Liver (tissue), 9 donors: ENCODE measurements around the gene ALDOA. TPM values are rescaled to one million over a fixed set of nuclear protein-coding genes. Genes with fewer than 3 reads are reported as not detected.

Experiments
- DNase-seq: peaks from one replicate; pipeline ENCODE4 v3.0.0-alpha.2; 2017; ENCODE audit warnings: low spot score
- H3K27ac ChIP-seq, 2 donors: one replicate each; pipeline ENCODE4 v1.7.0; 2013; ENCODE audit warnings: inconsistent platforms in 2 of 2, low read length in 2 of 2, control low read depth in 1 of 2, low read depth in 1 of 2, mild to moderate bottlenecking in 1 of 2
- H3K27me3 ChIP-seq, 4 donors: one replicate each; pipeline versions ENCODE4 v1.6.1 to v1.7.0; 2013; ENCODE audit warnings: low read length in 3 of 4, inconsistent platforms in 1 of 4, mild to moderate bottlenecking in 1 of 4, moderate library complexity in 1 of 4; ENCODE audit not compliant: control insufficient read depth in 4 of 4, insufficient read depth in 4 of 4
- H3K36me3 ChIP-seq, 4 donors: one replicate each; pipeline versions ENCODE4 v1.6.1 to v1.7.0; 2013; ENCODE audit warnings: low read length in 3 of 4, mild to moderate bottlenecking in 3 of 4, low read depth in 1 of 4, moderate library complexity in 1 of 4; ENCODE audit not compliant: control insufficient read depth in 4 of 4, insufficient read depth in 3 of 4
- H3K4me1 ChIP-seq, 4 donors: one replicate each; pipeline versions ENCODE4 v1.6.1 to v1.7.0; 2013; ENCODE audit warnings: low read length in 3 of 4, mild to moderate bottlenecking in 3 of 4, moderate library complexity in 1 of 4; ENCODE audit not compliant: control insufficient read depth in 4 of 4, insufficient read depth in 4 of 4
- H3K4me3 ChIP-seq, 3 donors: one replicate each; pipeline versions ENCODE4 v1.6.1 to v1.7.0; 2013; ENCODE audit warnings: low read length in 3 of 3, control low read depth in 1 of 3, low read depth in 1 of 3, mild to moderate bottlenecking in 1 of 3
- H3K9ac ChIP-seq, 2 donors: one replicate each; pipeline ENCODE4 v1.7.0; 2013; ENCODE audit warnings: low read length in 2 of 2, mild to moderate bottlenecking in 2 of 2, moderate library complexity in 2 of 2, control low read depth in 1 of 2, low read depth in 1 of 2
- H3K9me3 ChIP-seq, 4 donors: one replicate each; pipeline versions ENCODE4 v1.6.1 to v1.7.0; 2013; ENCODE audit warnings: low read length in 3 of 4; ENCODE audit not compliant: control insufficient read depth in 4 of 4
- EGR1 ChIP-seq, 2 donors: IDR thresholded peaks; 2 replicates each; pipeline ENCODE4 v1.6.1; 2016 to 2018; ENCODE audit warnings: antibody characterized with exemption in 2 of 2, low read depth in 2 of 2
- FOXA1 ChIP-seq: IDR thresholded peaks from 2 replicates; pipeline ENCODE4 v1.6.1; 2016; ENCODE audit warnings: antibody characterized with exemption
- FOXA2 ChIP-seq: IDR thresholded peaks from 2 replicates; pipeline ENCODE4 v1.6.1; 2016; ENCODE audit warnings: antibody characterized with exemption
- GABPA ChIP-seq, 2 donors: IDR thresholded peaks in 1 of 2; conservative IDR thresholded peaks in 1 of 2; 2 replicates each; pipeline ENCODE4 v1.6.1; 2016; ENCODE audit warnings: antibody characterized with exemption in 2 of 2, mild to moderate bottlenecking in 1 of 2, moderate library complexity in 1 of 2
- HNF4A ChIP-seq, 2 donors: conservative IDR thresholded peaks; 2 replicates each; pipeline ENCODE4 v1.6.1; 2016; ENCODE audit warnings: antibody characterized with exemption in 2 of 2, mild to moderate bottlenecking in 2 of 2
- HNF4G ChIP-seq: IDR thresholded peaks from 2 replicates; pipeline ENCODE4 v1.6.1; 2016; ENCODE audit warnings: antibody characterized with exemption
- JUND ChIP-seq, 2 donors: IDR thresholded peaks; 2 replicates each; pipeline ENCODE4 v1.6.1; 2016; ENCODE audit warnings: antibody characterized with exemption in 2 of 2
- NR2F2 ChIP-seq: IDR thresholded peaks from 2 replicates; pipeline ENCODE4 v1.6.1; 2016; ENCODE audit warnings: antibody characterized with exemption
- RAD21 ChIP-seq, 2 donors: IDR thresholded peaks; 2 replicates each; pipeline ENCODE4 v1.6.1; 2016; ENCODE audit warnings: antibody characterized with exemption in 2 of 2, mild to moderate bottlenecking in 2 of 2
- RXRA ChIP-seq, 2 donors: IDR thresholded peaks; 2 replicates each; pipeline ENCODE4 v1.6.1; 2017 to 2018; ENCODE audit warnings: antibody characterized with exemption in 2 of 2, mild to moderate bottlenecking in 1 of 2
- SP1 ChIP-seq: IDR thresholded peaks from 2 replicates; pipeline ENCODE4 v1.6.1; 2018; ENCODE audit warnings: antibody characterized with exemption, mild to moderate bottlenecking
- TAF1 ChIP-seq: conservative IDR thresholded peaks from 2 replicates; pipeline ENCODE4 v1.6.1; 2016; ENCODE audit warnings: antibody characterized with exemption, mild to moderate bottlenecking
- YY1 ChIP-seq: IDR thresholded peaks from 2 replicates; pipeline ENCODE4 v1.6.1; 2016; ENCODE audit warnings: antibody characterized with exemption, mild to moderate bottlenecking
- WGBS: extraction: QIAGEN DNeasy Blood & Tissue Kit; methylation state at CpG from one replicate; pipeline ENCODE4 v1.1.7; 2013; 5-methylcytosine and 5-hydroxymethylcytosine counted together
- polyA plus RNA-seq, 2 donors: library from polyadenylated mRNA; stranded (reverse) in 1 of 2; unstranded in 1 of 2; fragments of 200-250 nt in 1 of 2; fragments of >200 nt in 1 of 2; fragmentation: Nextera tagmentation in 1 of 2; extraction: Ambion mirVana in 1 of 2; gene quantifications; one replicate each; pipeline versions ENCODE4 v1.2.1 to v1.2.3, GENCODE V29; 2013 to 2015
- total RNA-seq, 2 donors: library from RNA; depleted of rRNA; stranded (reverse); fragments of >200 nt; gene quantifications; one replicate each; pipeline ENCODE4 v1.2.3, GENCODE V29; 2014
- TF ChIP-seq, protein P1 (sequence below): IDR thresholded peaks from 2 replicates; pipeline ENCODE4 v1.6.1; 2016; ENCODE audit warnings: antibody characterized with exemption
- TF ChIP-seq, protein P2 (sequence below): fragments of 150-350 bp; IDR thresholded peaks from 2 replicates; pipeline ENCODE4 v1.5.1; 2017; ENCODE audit warnings: improper control_type of control experiment, low read depth, low read length; ENCODE audit not compliant: missing input control
- TF ChIP-seq, protein P3 (sequence below): IDR thresholded peaks from 2 replicates; pipeline ENCODE4 v1.6.1; 2016; ENCODE audit warnings: antibody characterized with exemption
- TF ChIP-seq, protein P4 (sequence below): IDR thresholded peaks from 2 replicates; pipeline ENCODE4 v1.6.1; 2016; ENCODE audit warnings: antibody characterized with exemption
- TF ChIP-seq, protein P5 (sequence below): IDR thresholded peaks from 2 replicates; pipeline ENCODE4 v1.6.1; 2016; ENCODE audit warnings: antibody characterized with exemption, mild to moderate bottlenecking
- donor health status: healthy.
- donor health status: healthy.
- donor health status: healthy.
- donor health status: healthy.
- donor health status: healthy.

The ALDOA gene
- total and polyA plus RNA-seq, 4 donors = 96.8 to 251 (median 121) TPM

DNA sequence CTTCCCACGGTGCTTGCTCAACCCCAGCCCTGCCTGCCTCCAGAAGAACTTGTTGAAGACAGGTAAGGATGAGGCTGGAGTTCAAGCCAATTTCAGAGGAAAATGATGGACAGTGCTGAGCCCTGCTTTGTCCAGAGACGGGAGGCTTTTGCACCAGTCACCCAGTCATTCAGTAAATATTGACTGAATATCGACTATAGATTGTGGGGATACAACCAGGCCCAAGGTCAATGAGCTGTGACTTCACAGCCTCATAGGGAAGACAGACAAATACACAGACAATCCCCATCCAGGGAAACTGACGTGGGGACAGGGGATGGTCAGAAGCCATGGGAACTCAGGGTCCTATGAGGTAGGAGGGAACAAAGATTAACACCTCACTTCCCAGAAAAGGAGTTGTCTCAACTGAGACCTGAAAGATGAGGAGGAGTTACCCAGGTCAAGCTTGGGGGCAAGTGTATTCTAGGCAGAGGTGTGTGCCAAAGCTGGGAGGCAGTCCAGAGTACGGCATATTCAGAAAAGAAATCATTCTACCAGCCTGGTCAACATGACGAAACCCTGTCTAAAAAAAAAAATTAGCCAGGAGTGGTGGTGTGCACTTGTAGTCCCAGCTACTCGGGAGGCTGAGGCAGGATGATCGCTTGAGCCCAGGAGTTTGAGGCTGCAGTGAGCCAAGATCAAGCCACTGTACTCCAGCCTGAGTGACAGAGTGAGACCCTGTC lies 48.8 kb upstream of the ALDOA start:
- WGBS = 52% methylated on average over 8 of the region's 8 CpGs

More for the DNA sequence above, 48.8 kb upstream of the ALDOA start:
- no peaks in the 10 kb centered on the region for H3K9me3 ChIP-seq
- H3K9ac ChIP-seq = no peak overlapping the region
- no peak overlapping the region for H3K4me3 ChIP-seq
- H3K27me3 ChIP-seq = peaks cover 0 to 4% (median under 1%) of the 10 kb centered on the region in 4 donors
- H3K36me3 ChIP-seq = no peaks in the 10 kb centered on the region
- peaks cover under 1 to 7% (median 4%) of the 10 kb centered on the region in 4 donors for H3K4me1 ChIP-seq
- no peak for DNase-seq
- TF ChIP-seq, protein P1, sequence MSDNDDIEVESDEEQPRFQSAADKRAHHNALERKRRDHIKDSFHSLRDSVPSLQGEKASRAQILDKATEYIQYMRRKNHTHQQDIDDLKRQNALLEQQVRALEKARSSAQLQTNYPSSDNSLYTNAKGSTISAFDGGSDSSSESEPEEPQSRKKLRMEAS = no peak
- TF ChIP-seq FOXA2 (no peak), RXRA (IDR thresholded peaks at IDR 0.05) (no peak), RAD21 (IDR thresholded peaks at IDR 0.05) (no peak), SP1 (no peak), JUND (IDR thresholded peaks at IDR 0.05) (no peak), TAF1 (no peak), HNF4A (conservative IDR thresholded peaks at IDR 0.05) (no peak), EGR1 (IDR thresholded peaks at IDR 0.05; ENCODE audit: low read depth in 2 of 2) (no peak), HNF4G (no peak), NR2F2 (no peak), FOXA1 (no peak), GABPA (IDR thresholded peaks at IDR 0.05 in 1 of 2, conservative IDR thresholded peaks at IDR 0.05 in 1 of 2) (no peak), YY1 (no peak)
- TF ChIP-seq, protein P2, sequence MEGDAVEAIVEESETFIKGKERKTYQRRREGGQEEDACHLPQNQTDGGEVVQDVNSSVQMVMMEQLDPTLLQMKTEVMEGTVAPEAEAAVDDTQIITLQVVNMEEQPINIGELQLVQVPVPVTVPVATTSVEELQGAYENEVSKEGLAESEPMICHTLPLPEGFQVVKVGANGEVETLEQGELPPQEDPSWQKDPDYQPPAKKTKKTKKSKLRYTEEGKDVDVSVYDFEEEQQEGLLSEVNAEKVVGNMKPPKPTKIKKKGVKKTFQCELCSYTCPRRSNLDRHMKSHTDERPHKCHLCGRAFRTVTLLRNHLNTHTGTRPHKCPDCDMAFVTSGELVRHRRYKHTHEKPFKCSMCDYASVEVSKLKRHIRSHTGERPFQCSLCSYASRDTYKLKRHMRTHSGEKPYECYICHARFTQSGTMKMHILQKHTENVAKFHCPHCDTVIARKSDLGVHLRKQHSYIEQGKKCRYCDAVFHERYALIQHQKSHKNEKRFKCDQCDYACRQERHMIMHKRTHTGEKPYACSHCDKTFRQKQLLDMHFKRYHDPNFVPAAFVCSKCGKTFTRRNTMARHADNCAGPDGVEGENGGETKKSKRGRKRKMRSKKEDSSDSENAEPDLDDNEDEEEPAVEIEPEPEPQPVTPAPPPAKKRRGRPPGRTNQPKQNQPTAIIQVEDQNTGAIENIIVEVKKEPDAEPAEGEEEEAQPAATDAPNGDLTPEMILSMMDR = no peak
- TF ChIP-seq, protein P3, sequence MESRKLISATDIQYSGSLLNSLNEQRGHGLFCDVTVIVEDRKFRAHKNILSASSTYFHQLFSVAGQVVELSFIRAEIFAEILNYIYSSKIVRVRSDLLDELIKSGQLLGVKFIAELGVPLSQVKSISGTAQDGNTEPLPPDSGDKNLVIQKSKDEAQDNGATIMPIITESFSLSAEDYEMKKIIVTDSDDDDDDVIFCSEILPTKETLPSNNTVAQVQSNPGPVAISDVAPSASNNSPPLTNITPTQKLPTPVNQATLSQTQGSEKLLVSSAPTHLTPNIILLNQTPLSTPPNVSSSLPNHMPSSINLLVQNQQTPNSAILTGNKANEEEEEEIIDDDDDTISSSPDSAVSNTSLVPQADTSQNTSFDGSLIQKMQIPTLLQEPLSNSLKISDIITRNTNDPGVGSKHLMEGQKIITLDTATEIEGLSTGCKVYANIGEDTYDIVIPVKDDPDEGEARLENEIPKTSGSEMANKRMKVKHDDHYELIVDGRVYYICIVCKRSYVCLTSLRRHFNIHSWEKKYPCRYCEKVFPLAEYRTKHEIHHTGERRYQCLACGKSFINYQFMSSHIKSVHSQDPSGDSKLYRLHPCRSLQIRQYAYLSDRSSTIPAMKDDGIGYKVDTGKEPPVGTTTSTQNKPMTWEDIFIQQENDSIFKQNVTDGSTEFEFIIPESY = no peak
- TF ChIP-seq, protein P4, sequence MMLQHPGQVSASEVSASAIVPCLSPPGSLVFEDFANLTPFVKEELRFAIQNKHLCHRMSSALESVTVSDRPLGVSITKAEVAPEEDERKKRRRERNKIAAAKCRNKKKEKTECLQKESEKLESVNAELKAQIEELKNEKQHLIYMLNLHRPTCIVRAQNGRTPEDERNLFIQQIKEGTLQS = no peak
- TF ChIP-seq, protein P5, sequence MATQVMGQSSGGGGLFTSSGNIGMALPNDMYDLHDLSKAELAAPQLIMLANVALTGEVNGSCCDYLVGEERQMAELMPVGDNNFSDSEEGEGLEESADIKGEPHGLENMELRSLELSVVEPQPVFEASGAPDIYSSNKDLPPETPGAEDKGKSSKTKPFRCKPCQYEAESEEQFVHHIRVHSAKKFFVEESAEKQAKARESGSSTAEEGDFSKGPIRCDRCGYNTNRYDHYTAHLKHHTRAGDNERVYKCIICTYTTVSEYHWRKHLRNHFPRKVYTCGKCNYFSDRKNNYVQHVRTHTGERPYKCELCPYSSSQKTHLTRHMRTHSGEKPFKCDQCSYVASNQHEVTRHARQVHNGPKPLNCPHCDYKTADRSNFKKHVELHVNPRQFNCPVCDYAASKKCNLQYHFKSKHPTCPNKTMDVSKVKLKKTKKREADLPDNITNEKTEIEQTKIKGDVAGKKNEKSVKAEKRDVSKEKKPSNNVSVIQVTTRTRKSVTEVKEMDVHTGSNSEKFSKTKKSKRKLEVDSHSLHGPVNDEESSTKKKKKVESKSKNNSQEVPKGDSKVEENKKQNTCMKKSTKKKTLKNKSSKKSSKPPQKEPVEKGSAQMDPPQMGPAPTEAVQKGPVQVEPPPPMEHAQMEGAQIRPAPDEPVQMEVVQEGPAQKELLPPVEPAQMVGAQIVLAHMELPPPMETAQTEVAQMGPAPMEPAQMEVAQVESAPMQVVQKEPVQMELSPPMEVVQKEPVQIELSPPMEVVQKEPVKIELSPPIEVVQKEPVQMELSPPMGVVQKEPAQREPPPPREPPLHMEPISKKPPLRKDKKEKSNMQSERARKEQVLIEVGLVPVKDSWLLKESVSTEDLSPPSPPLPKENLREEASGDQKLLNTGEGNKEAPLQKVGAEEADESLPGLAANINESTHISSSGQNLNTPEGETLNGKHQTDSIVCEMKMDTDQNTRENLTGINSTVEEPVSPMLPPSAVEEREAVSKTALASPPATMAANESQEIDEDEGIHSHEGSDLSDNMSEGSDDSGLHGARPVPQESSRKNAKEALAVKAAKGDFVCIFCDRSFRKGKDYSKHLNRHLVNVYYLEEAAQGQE = no peak
- no peak overlapping the region for H3K27ac ChIP-seq
